Nephron (organoid): Measurements from ENCODE around the gene TOR3A.

ENCODE experiments used
- H3K27ac Mint-ChIP-seq, 3 experiments: 2 replicates each; pipeline ENCODE4 v1.8.0; 2020; ENCODE audit warnings: mixed read lengths in 3 of 3, mild to moderate bottlenecking in 2 of 3, moderate library complexity in 1 of 3
- H3K27me3 Mint-ChIP-seq: 2 replicates; pipeline ENCODE4 v1.8.0; 2021; ENCODE audit warnings: low read depth, mild to moderate bottlenecking, moderate library complexity, mixed read lengths
- H3K36me3 Mint-ChIP-seq: 2 replicates; pipeline ENCODE4 v1.8.0; 2020; ENCODE audit warnings: low read depth, mixed read lengths
- H3K4me1 Mint-ChIP-seq: 2 replicates; pipeline ENCODE4 v1.8.0; 2020; ENCODE audit warnings: mixed read lengths
- H3K4me3 Mint-ChIP-seq, 3 experiments: 2 replicates each; pipeline ENCODE4 v1.8.0; 2020; ENCODE audit warnings: mild to moderate bottlenecking in 3 of 3, mixed read lengths in 3 of 3, moderate library complexity in 2 of 3
- H3K9me3 Mint-ChIP-seq: 2 replicates; pipeline ENCODE4 v1.8.0; 2020; ENCODE audit warnings: mixed read lengths
- CTCF ChIP-seq, 3 experiments: fragments of 200-600 bp; sonication (generic); IDR thresholded peaks; one replicate each; pipeline ENCODE4 v1.5.0; 2021; ENCODE audit warnings: antibody characterized with exemption in 3 of 3; ENCODE audit not compliant: unreplicated experiment in 3 of 3

Gene TOR3A

GRCh38 chr1:179089827-179090482, 8.1 kb downstream of the TOR3A start:
- H3K27ac Mint-ChIP-seq: peak overlapping the region in 2 of 3 experiments; percentile 23 to 68
- H3K9me3 Mint-ChIP-seq: no peaks in the 10 kb centered on the region
- H3K4me1 Mint-ChIP-seq: peaks cover 12% of the 10 kb centered on the region
- H3K4me3 Mint-ChIP-seq: no peak overlapping the region
- peaks cover 37% of the 10 kb centered on the region for H3K36me3 Mint-ChIP-seq
- TF ChIP-seq CTCF (IDR thresholded peaks at IDR 0.05; ENCODE audit: unreplicated experiment in 3 of 3): no peak
- no peaks in the 10 kb centered on the region for H3K27me3 Mint-ChIP-seq

GRCh38 chr1:179090522-179090921, 8.7 kb downstream of the TOR3A start:
- Mint-ChIP-seq H3K4me1 (peaks cover 12% of the 10 kb centered on the region), H3K4me3 (no peak overlapping the region), H3K36me3 (peaks cover 39% of the 10 kb centered on the region), H3K27ac (peak overlapping the region in 2 of 3 experiments; percentile 23 to 68), H3K27me3 (no peaks in the 10 kb centered on the region), H3K9me3 (no peaks in the 10 kb centered on the region)
- TF ChIP-seq CTCF (IDR thresholded peaks at IDR 0.05; ENCODE audit: unreplicated experiment in 3 of 3): no peak

- H3K36me3 Mint-ChIP-seq: peaks cover 41% of the 10 kb centered on the region
- peak overlapping the region in 1 of 3 experiments; percentile 4 for H3K27ac Mint-ChIP-seq
- H3K4me1 Mint-ChIP-seq: peaks cover 12% of the 10 kb centered on the region
- no peaks in the 10 kb centered on the region for H3K27me3 Mint-ChIP-seq
- no peak for TF ChIP-seq CTCF (IDR thresholded peaks at IDR 0.05; ENCODE audit: unreplicated experiment in 3 of 3)
- no peaks in the 10 kb centered on the region for H3K9me3 Mint-ChIP-seq
- no peak overlapping the region for H3K4me3 Mint-ChIP-seq
Measured at GRCh38 chr1:179090923-179091322, 9.1 kb downstream of the TOR3A start.

GRCh38 chr1:179091691-179092165, 9.9 kb downstream of the TOR3A start:
- peaks cover 12% of the 10 kb centered on the region for H3K4me1 Mint-ChIP-seq
- TF ChIP-seq CTCF (IDR thresholded peaks at IDR 0.05; ENCODE audit: unreplicated experiment in 3 of 3): no peak
- H3K27me3 Mint-ChIP-seq: no peaks in the 10 kb centered on the region
- H3K27ac Mint-ChIP-seq: no peak overlapping the region
- H3K36me3 Mint-ChIP-seq: peaks cover 44% of the 10 kb centered on the region
- no peaks in the 10 kb centered on the region for H3K9me3 Mint-ChIP-seq
- H3K4me3 Mint-ChIP-seq: no peak overlapping the region

- H3K36me3 Mint-ChIP-seq: peaks cover 51% of the 10 kb centered on the region
- H3K4me3 Mint-ChIP-seq: no peak overlapping the region
- no peaks in the 10 kb centered on the region for H3K27me3 Mint-ChIP-seq
- H3K9me3 Mint-ChIP-seq: no peaks in the 10 kb centered on the region
- TF ChIP-seq CTCF (IDR thresholded peaks at IDR 0.05; ENCODE audit: unreplicated experiment in 3 of 3): no peak
- H3K27ac Mint-ChIP-seq: no peak overlapping the region
- peaks cover 12% of the 10 kb centered on the region for H3K4me1 Mint-ChIP-seq
Measured at GRCh38 chr1:179092896-179093461, 11.1 kb downstream of the TOR3A start.

- no peak for TF ChIP-seq CTCF (IDR thresholded peaks at IDR 0.05; ENCODE audit: unreplicated experiment in 3 of 3)
- no peaks in the 10 kb centered on the region for H3K27me3 Mint-ChIP-seq
- peaks cover 63% of the 10 kb centered on the region for H3K36me3 Mint-ChIP-seq
- no peak overlapping the region for H3K4me3 Mint-ChIP-seq
- no peak overlapping the region for H3K27ac Mint-ChIP-seq
- H3K4me1 Mint-ChIP-seq: peaks cover 12% of the 10 kb centered on the region
- no peaks in the 10 kb centered on the region for H3K9me3 Mint-ChIP-seq
Measured at GRCh38 chr1:179094818-179095217, 12.9 kb downstream of the TOR3A start.
